GM12874 (cell line): ENCODE results near the gene ICAM3.

Experiments used
- CTCF ChIP-seq: IDR thresholded peaks from 2 replicates; pipeline ENCODE4 v1.5.1; 2011; ENCODE audit warnings: low read depth, mild to moderate bottlenecking, control low read depth, low read length, moderate library complexity; ENCODE audit not compliant: insufficient read depth

The ICAM3 gene

GRCh38 chr19:10329555-10329954 lies 9.9 kb downstream of the ICAM3 start:
- TF ChIP-seq CTCF, result no peak

GRCh38 chr19:10328558-10329429 lies 10.6 kb downstream of the ICAM3 start:
- no peak for TF ChIP-seq CTCF

- no peak for TF ChIP-seq CTCF
Observed at GRCh38 chr19:10327793-10328192, 11.6 kb downstream of the ICAM3 start.

- no peak for TF ChIP-seq CTCF
Observed at GRCh38 chr19:10325732-10326131, 13.7 kb downstream of the ICAM3 start.

GRCh38 chr19:10321874-10322835 lies 17.3 kb downstream of the ICAM3 start:
- no peak for TF ChIP-seq CTCF

GRCh38 chr19:10321417-10321797 lies 18.0 kb downstream of the ICAM3 start:
- TF ChIP-seq CTCF, result no peak
